Thyroid gland (tissue), 4 donors: ENCODE data around the gene KIF20A. TPM values are rescaled to one million over a fixed set of nuclear protein-coding genes. Genes with fewer than 3 reads are reported as not detected.

Experiments used
- DNase-seq, 2 donors: peaks; one replicate each; pipeline ENCODE4 v3.0.0-alpha.2; 2019
- H3K27ac ChIP-seq, 3 donors: fragments of 200-600 bp; sonication (generic); 1 replicate in 2 of 3; 2 replicates in 1 of 3; pipeline ENCODE4 v1.5.1; 2016 to 2019; ENCODE audit warnings: mild to moderate bottlenecking in 1 of 3, moderate library complexity in 1 of 3
- H3K27me3 ChIP-seq: fragments of 200-600 bp; sonication (generic); one replicate; pipeline ENCODE4 v1.5.1; 2019
- H3K36me3 ChIP-seq, 2 donors: fragments of 200-600 bp; sonication (generic); one replicate each; pipeline ENCODE4 v1.5.1; 2016 to 2019
- H3K4me1 ChIP-seq, 2 donors: fragments of 200-600 bp; sonication (generic); one replicate each; pipeline ENCODE4 v1.5.1; 2017 to 2019
- H3K4me3 ChIP-seq, 3 donors: fragments of 200-600 bp; sonication (generic); replicated peaks in 1 of 3; 1 replicate in 2 of 3; 2 replicates in 1 of 3; pipeline ENCODE4 v1.5.1; 2016; ENCODE audit warnings: mild to moderate bottlenecking in 1 of 3
- H3K9me3 ChIP-seq: fragments of 200-600 bp; sonication (generic); one replicate; pipeline ENCODE4 v1.5.1; 2017
- CTCF ChIP-seq, 6 experiments: fragments of 200-600 bp in 3 of 6; fragments of 450-650 bp in 3 of 6; sonication (generic) in 3 of 6; IDR thresholded peaks; one replicate each; pipeline ENCODE4 v1.5.1; 2016 to 2019; ENCODE audit warnings: antibody characterized with exemption in 6 of 6, mild to moderate bottlenecking in 2 of 6, inconsistent platforms in 1 of 6, moderate library complexity in 1 of 6
- POLR2A ChIP-seq, 2 donors: fragments of 450-650 bp; IDR thresholded peaks; one replicate each; pipeline ENCODE4 v1.6.1; 2017; ENCODE audit warnings: antibody characterized with exemption in 2 of 2, mild to moderate bottlenecking in 2 of 2, moderate library complexity in 1 of 2
- WGBS, 2 donors: methylation state at CpG; one replicate each; pipeline ENCODE4 v1.1.5; 2017; 5-methylcytosine and 5-hydroxymethylcytosine counted together
- intact Hi-C: fragments of 100-400 bp; cut with DNase I; formaldehyde crosslinking; loops from one replicate; pipeline ENCODE4 v1.15.1; 2023
- total RNA-seq, 4 donors: library from RNA; depleted of rRNA; stranded (reverse); fragments of >200 nt; gene quantifications; one replicate each; pipeline ENCODE4 v1.2.3, GENCODE V29; 2016

KIF20A gene
- total RNA-seq, 4 donors from 2014 or later = 0.40 to 2.6 (median 1.9) TPM; not detected in 1

DNA sequence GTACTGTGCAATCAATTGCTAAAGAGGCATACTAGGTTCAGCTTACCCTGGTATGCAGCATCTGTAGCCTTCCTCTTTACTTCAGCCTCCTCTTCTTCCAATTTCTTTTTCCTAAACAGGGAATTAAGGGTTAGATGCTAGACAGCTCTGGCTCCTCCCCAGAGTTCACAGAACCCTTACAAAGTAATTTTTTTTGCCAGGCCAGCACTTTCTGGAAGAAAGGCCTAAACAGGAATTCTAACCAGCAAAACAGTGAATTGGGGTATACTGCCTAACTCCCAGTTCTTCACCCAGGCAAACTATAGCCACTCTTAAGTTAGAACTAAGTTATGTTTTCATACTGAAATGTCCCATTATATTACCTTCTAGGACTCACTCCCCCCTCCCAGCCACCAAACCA, 8.6 kb upstream of the KIF20A start:
- Histone ChIP-seq H3K27ac (no peak overlapping the region), H3K4me3 (no peak overlapping the region), H3K27me3 (no peaks in the 10 kb centered on the region), H3K36me3 (peaks cover 77 to 87% of the 10 kb centered on the region in 2 donors), H3K9me3 (no peaks in the 10 kb centered on the region), H3K4me1 (no peaks in the 10 kb centered on the region)
- TF ChIP-seq CTCF (IDR thresholded peaks at IDR 0.05) (no peak), POLR2A (IDR thresholded peaks at IDR 0.05) (no peak)
- no peak for DNase-seq
- intact Hi-C loops = no loop called here

GRCh38 chr5:138177941-138178515, 884 bp upstream of the KIF20A start:
- peak; percentile 40 to 43 for DNase-seq
- Histone ChIP-seq H3K27ac (peak overlapping the region; percentile 82 to 88 (median 87)), H3K4me3 (peak overlapping the region; percentile 16 to 66 (median 58)), H3K27me3 (no peaks in the 10 kb centered on the region), H3K36me3 (peaks cover 17 to 21% of the 10 kb centered on the region in 2 donors), H3K4me1 (peaks cover 12% of the 10 kb centered on the region in 2 donors), H3K9me3 (no peaks in the 10 kb centered on the region)
- intact Hi-C loops = loop anchor here (5.0 kb wide), 1 partner anchor 39 kb away; no protein-coding TSS in a partner anchor
- TF ChIP-seq POLR2A (IDR thresholded peaks at IDR 0.05) (no peak), CTCF (IDR thresholded peaks at IDR 0.05) (no peak)
- 0 to 1% methylated on average over 16 of the region's 16 CpGs for WGBS, 2 donors

GRCh38 chr5:138179277-138179857, 455 bp downstream of the KIF20A start:
- Histone ChIP-seq H3K27me3 (no peaks in the 10 kb centered on the region), H3K4me3 (peak overlapping the region in 1 of 3 donors; percentile 58), H3K9me3 (no peaks in the 10 kb centered on the region), H3K4me1 (peaks cover 12% of the 10 kb centered on the region in 2 donors), H3K36me3 (peaks cover 8 to 15% of the 10 kb centered on the region in 2 donors), H3K27ac (no peak overlapping the region)
- 1% methylated on average over 22 to 23 of the region's 23 CpGs for WGBS, 2 donors
- TF ChIP-seq CTCF (IDR thresholded peaks at IDR 0.05) = no peak
- TF ChIP-seq POLR2A (IDR thresholded peaks at IDR 0.05) = no peak
- intact Hi-C loops = loop anchor here (5.0 kb wide), 1 partner anchor 38 kb away; no protein-coding TSS in a partner anchor
- no peak for DNase-seq

- Histone ChIP-seq H3K4me3 (no peak overlapping the region), H3K36me3 (peaks cover 5 to 10% of the 10 kb centered on the region in 2 donors), H3K4me1 (peaks cover 12% of the 10 kb centered on the region in 2 donors), H3K27ac (no peak overlapping the region), H3K9me3 (no peaks in the 10 kb centered on the region), H3K27me3 (no peaks in the 10 kb centered on the region)
- WGBS, 2 donors = 73 to 74% methylated on average over 5 of the region's 5 CpGs
- DNase-seq = no peak
- TF ChIP-seq POLR2A (IDR thresholded peaks at IDR 0.05) = no peak
- intact Hi-C loops = no loop called here
Observed at GRCh38 chr5:138180183-138180782, 1.4 kb downstream of the KIF20A start.

GRCh38 chr5:138180841-138181240, 1.9 kb downstream of the KIF20A start:
- TF ChIP-seq CTCF (IDR thresholded peaks at IDR 0.05) (no peak), POLR2A (IDR thresholded peaks at IDR 0.05) (no peak)
- 89 to 98% methylated on average over 5 of the region's 5 CpGs for WGBS, 2 donors
- H3K9me3 ChIP-seq = no peaks in the 10 kb centered on the region

More at GRCh38 chr5:138180841-138181240, 1.9 kb downstream of the KIF20A start:
- Histone ChIP-seq H3K4me3 (no peak overlapping the region), H3K36me3 (peaks cover 0 to 9% of the 10 kb centered on the region in 2 donors), H3K27me3 (no peaks in the 10 kb centered on the region), H3K4me1 (peaks cover 12% of the 10 kb centered on the region in 2 donors), H3K27ac (no peak overlapping the region)
- no peak for DNase-seq
- intact Hi-C loops = no loop called here
